ENCODE data around the gene POU4F1. TPM values are rescaled to one million over a fixed set of nuclear protein-coding genes. Genes with fewer than 3 reads are reported as not detected.

POU4F1 gene
- total RNA-seq, 2 donors from 2014 or later = not detected

DNA sequence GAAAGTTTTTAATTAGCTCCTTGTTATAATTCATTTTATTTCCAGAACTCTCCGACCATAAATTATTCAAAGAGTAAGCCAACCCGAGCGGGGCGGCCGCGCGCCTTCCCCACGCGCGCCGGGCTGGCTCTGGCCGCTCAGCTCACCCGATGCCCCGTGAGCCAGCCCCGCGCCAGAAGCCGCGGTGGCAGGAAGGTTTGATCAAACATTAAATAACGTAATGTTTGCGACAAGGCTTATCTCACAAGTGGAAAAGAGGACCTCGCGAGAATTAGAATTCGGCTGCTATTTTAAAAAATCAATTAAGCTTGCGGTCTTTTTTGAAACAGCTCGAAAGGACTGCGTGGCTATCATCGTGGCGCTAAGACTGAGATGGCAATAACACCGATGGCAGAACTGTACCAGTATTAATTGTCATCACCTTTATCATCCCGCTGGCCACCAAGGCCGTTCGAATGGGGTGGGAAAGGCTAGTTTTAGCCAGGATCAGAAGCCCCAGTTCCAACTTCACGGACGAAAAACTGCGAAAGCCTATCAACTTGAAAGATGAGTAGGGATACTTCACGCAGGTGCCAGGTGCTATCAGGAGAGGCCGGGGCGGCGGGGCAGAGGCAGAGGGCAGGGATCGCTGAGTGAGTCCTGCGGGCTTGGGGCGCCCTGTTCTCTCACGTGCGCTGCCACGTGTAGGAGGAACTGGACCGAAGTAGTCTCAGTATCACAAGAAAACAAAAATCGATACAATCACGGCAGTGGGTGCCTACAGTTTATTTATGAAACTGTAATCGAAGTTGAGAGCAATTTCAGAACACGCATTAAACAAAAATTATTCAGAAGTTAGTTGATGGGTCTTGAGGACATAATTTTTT, 6.4 kb downstream of the POU4F1 start:
- intact Hi-C loops (cut with DNase I) = no loop called here
- H3K36me3 ChIP-seq = no peaks in the 10 kb centered on the region
- DNase-seq = no peak
- no peaks in the 10 kb centered on the region for H3K9me3 ChIP-seq
- H3K4me1 ChIP-seq = peaks cover 3% of the 10 kb centered on the region
- H3K27ac ChIP-seq = no peak overlapping the region
- TF ChIP-seq, protein P1, sequence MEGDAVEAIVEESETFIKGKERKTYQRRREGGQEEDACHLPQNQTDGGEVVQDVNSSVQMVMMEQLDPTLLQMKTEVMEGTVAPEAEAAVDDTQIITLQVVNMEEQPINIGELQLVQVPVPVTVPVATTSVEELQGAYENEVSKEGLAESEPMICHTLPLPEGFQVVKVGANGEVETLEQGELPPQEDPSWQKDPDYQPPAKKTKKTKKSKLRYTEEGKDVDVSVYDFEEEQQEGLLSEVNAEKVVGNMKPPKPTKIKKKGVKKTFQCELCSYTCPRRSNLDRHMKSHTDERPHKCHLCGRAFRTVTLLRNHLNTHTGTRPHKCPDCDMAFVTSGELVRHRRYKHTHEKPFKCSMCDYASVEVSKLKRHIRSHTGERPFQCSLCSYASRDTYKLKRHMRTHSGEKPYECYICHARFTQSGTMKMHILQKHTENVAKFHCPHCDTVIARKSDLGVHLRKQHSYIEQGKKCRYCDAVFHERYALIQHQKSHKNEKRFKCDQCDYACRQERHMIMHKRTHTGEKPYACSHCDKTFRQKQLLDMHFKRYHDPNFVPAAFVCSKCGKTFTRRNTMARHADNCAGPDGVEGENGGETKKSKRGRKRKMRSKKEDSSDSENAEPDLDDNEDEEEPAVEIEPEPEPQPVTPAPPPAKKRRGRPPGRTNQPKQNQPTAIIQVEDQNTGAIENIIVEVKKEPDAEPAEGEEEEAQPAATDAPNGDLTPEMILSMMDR (IDR thresholded peaks at IDR 0.05) = no peak
- peaks cover 97% of the 10 kb centered on the region for H3K27me3 ChIP-seq
- H3K9ac ChIP-seq (ENCODE audit: low read depth in 2 of 2, low read length in 2 of 2) = no peak overlapping the region
- H3K4me3 ChIP-seq = no peak overlapping the region

DNA sequence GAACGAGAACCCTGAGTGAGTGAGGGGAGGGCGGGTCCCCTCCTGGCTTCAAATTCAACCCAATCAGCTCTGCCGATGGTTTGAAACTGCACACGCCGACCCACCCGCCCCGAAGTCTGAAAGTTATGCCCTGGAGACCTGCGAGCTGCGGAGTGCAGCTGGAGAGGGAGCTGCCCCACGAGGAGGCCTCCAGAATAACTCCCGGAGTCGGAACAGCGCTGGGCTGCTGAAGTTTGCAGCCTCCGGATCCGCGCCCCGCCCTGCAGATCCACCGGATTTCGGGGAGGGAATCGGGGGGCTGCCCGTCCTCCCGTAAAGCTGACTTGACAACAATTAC, 7.0 kb downstream of the POU4F1 start:
- TF ChIP-seq, protein P1 (IDR thresholded peaks at IDR 0.05) = no peak
- intact Hi-C loops (cut with DNase I) = no loop called here
- DNase-seq = no peak
- no peak overlapping the region for H3K9ac ChIP-seq (ENCODE audit: low read depth in 2 of 2, low read length in 2 of 2)
- no peak overlapping the region for H3K4me3 ChIP-seq
- H3K27ac ChIP-seq = no peak overlapping the region
- H3K27me3 ChIP-seq = peaks cover 95% of the 10 kb centered on the region
- no peaks in the 10 kb centered on the region for H3K9me3 ChIP-seq
- H3K4me1 ChIP-seq = peaks cover under 1% of the 10 kb centered on the region
- no peaks in the 10 kb centered on the region for H3K36me3 ChIP-seq

DNA sequence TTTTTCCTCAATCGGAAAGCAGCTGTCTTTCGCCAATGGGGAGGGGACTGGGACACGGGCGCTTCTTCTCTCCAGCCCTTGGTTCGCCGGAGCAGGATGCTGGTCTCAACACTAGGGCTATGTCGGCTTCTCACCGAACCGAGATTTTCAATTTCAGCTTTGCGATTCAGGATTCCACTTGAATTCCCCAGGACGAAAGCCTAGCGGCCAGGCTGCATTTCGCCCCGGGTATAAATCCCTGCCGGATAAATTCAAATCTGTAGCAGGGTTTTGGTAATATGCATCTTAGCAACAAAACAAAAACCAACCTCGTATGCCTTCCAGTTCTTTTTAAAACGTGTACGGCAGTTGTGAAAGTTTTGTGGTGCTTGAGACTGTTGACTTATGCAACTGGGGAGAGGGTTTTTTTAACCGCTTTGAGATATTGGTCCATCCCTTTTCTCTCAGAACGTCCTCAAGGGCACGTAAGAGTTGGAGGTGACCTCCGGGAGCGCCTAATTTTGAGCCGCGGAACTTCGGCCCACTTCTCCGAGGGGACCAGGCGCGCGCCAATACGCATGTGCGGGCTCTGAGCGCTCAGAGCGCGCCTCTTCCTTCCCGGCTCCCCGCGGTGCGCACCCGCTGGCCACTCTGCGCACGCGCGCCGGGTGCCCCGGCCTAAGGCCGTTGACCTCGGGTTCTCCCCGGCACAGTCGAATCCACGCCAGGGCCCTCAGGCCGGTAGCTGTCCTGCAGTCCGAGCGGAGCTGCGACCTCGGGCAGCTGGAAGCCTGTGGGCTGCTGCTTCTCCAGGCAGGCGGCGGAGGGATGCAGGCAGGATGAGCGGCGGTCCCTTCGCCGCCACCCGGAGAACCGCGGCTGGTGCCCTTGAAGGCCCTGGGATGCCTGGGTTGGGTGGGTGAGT, 7.6 kb downstream of the POU4F1 start:
- no peaks in the 10 kb centered on the region for H3K4me1 ChIP-seq
- DNase-seq = no peak
- H3K9me3 ChIP-seq = no peaks in the 10 kb centered on the region
- H3K27me3 ChIP-seq = peaks cover 89% of the 10 kb centered on the region
- H3K27ac ChIP-seq = no peak overlapping the region
- TF ChIP-seq, protein P1 (IDR thresholded peaks at IDR 0.05) = no peak
- H3K36me3 ChIP-seq = no peaks in the 10 kb centered on the region
- H3K9ac ChIP-seq (ENCODE audit: low read depth in 2 of 2, low read length in 2 of 2) = no peak overlapping the region
- H3K4me3 ChIP-seq = no peak overlapping the region
- intact Hi-C loops (cut with DNase I) = no loop called here

DNA sequence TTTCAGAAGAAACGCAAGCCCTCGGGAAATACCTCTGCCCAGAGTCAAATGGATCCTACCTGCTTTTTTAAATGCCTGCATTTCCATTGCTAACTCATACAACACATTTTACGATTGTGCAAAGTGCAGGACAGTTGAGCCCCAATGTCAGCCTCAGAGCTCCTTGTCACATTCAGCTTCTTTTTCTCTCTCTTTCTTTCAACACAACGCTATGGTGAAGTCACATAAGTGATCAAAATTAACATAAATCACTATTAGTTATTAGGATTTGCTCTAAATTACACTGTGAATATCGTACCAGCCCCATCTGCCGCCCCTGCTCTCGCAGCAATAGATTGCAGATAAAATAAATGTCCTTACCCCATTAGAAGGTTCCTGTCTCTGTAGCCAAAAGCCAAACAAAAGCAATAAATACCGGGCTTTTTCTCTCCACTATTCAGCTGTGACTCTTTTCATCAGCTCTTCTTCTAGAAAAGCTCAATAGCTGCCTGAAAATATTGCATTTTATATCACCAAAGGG, 8.8 kb downstream of the POU4F1 start:
- TF ChIP-seq, protein P1 (IDR thresholded peaks at IDR 0.05) = no peak
- Histone ChIP-seq H3K9me3 (no peaks in the 10 kb centered on the region), H3K4me3 (no peak overlapping the region), H3K4me1 (no peaks in the 10 kb centered on the region), H3K27ac (no peak overlapping the region), H3K36me3 (no peaks in the 10 kb centered on the region), H3K9ac (ENCODE audit: low read depth in 2 of 2, low read length in 2 of 2) (no peak overlapping the region), H3K27me3 (peaks cover 77% of the 10 kb centered on the region)
- intact Hi-C loops (cut with DNase I) = no loop called here
- DNase-seq = no peak

DNA sequence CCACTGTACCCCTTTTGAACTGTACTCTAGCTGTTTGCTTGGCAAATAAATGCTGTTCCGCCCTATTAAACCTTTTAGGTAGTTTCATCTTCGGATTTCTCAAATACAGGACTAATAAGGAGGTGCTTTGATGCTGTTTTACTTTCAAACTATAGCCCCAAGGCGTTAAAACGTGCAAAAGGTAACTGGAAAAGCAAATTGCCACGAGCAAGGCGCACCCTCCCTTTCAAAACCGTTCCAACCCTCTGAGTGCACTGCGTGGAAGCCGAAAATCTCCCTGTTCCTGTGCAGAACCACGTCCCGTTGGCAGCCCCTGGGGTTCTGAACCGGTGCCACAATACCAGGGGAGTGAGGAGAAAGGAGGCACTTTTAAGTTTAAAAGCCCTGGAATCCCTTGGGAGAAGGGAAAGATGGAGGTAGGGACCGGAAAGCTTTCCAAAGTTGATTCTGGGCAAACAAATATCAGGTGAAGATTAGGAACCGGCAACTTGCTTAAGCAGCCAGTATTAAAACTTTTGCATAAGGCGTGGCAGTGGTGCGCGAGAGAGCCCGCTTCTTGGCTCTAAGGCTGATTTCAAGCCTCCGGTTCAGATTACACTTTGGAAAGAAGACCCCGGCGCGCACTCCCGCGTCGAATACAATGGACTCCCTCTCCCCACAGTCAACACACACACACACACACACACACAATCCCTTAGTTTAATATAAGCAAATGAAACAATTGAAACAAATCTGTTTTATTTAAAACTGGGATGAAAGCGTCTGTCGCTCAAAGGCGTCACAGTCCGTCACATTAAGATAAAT, 9.5 kb downstream of the POU4F1 start:
- no peak overlapping the region for H3K27ac ChIP-seq
- no peaks in the 10 kb centered on the region for H3K4me1 ChIP-seq
- TF ChIP-seq, protein P1 (IDR thresholded peaks at IDR 0.05) = no peak
- H3K36me3 ChIP-seq = no peaks in the 10 kb centered on the region
- no peak for DNase-seq
- H3K4me3 ChIP-seq = no peak overlapping the region
- H3K27me3 ChIP-seq = peaks cover 77% of the 10 kb centered on the region
- intact Hi-C loops (cut with DNase I) = no loop called here
- H3K9ac ChIP-seq (ENCODE audit: low read depth in 2 of 2, low read length in 2 of 2) = no peak overlapping the region
- H3K9me3 ChIP-seq = no peaks in the 10 kb centered on the region
